Smooth muscle cell (in vitro differentiated cells): ENCODE results near the gene CCDC15. TPM values are rescaled to one million over a fixed set of nuclear protein-coding genes. Genes with fewer than 3 reads are reported as not detected.

Source experiments
- DNase-seq: peaks from one replicate; lab custom pipeline; 2025; ENCODE audit not compliant: unreplicated experiment; lab: John Stamatoyannopoulos, UW
- H2AFZ ChIP-seq: fragments of 200-600 bp; sonication (generic); 2 replicates; pipeline ENCODE4 v1.6.0; 2016; ENCODE audit warnings: antibody characterized with exemption, low read depth, mild to moderate bottlenecking
- H3F3A ChIP-seq: fragments of 200-600 bp; sonication (generic); 2 replicates; pipeline ENCODE4 v1.6.0; 2017; ENCODE audit warnings: antibody characterized with exemption, low read depth
- H3K27ac ChIP-seq: fragments of 200-600 bp; sonication (generic); 2 replicates; pipeline ENCODE4 v1.5.1; 2016; ENCODE audit warnings: low read depth, mild to moderate bottlenecking
- H3K27me3 ChIP-seq: fragments of 200-600 bp; sonication (generic); 2 replicates; pipeline ENCODE4 v1.6.1; 2016; ENCODE audit warnings: low read depth, mild to moderate bottlenecking
- H3K36me3 ChIP-seq: fragments of 200-600 bp; sonication (generic); 2 replicates; pipeline ENCODE4 v1.5.1; 2016; ENCODE audit warnings: low read depth
- H3K4me1 ChIP-seq: fragments of 200-600 bp; sonication (generic); 2 replicates; pipeline ENCODE4 v1.5.1; 2016; ENCODE audit warnings: low read depth
- H3K4me2 ChIP-seq: fragments of 200-600 bp; sonication (generic); 2 replicates; pipeline ENCODE4 v1.6.0; 2016; ENCODE audit warnings: mild to moderate bottlenecking
- H3K4me3 ChIP-seq: fragments of 200-600 bp; sonication (generic); 2 replicates; pipeline ENCODE4 v1.5.1; 2016; ENCODE audit warnings: mild to moderate bottlenecking
- H3K79me2 ChIP-seq: fragments of 200-600 bp; sonication (generic); 2 replicates; pipeline ENCODE4 v1.6.0; 2016; ENCODE audit warnings: low read depth, mild to moderate bottlenecking
- H3K9ac ChIP-seq: fragments of 200-600 bp; sonication (generic); 2 replicates; pipeline ENCODE4 v1.6.0; 2016; ENCODE audit warnings: low read depth
- H3K9me3 ChIP-seq: fragments of 200-600 bp; sonication (generic); replicated peaks from 2 replicates; pipeline ENCODE4 v1.5.1; 2016; ENCODE audit warnings: low read depth
- H4K20me1 ChIP-seq: fragments of 200-600 bp; sonication (generic); 2 replicates; pipeline ENCODE4 v1.6.0; 2016; ENCODE audit warnings: low read depth
- WGBS: methylation state at CpG from one replicate; pipeline ENCODE4 v1.1.7; 2016; ENCODE audit warnings: low lambda C conversion rate; 5-methylcytosine and 5-hydroxymethylcytosine counted together
- polyA plus RNA-seq: library from polyadenylated mRNA; unstranded; fragments of >200 nt; fragmentation: Nextera tagmentation; extraction: Ambion mirVana; gene quantifications from 2 replicates; pipeline ENCODE4 v1.2.1, GENCODE V29; 2016
- total RNA-seq: library from RNA; depleted of rRNA; stranded (reverse); fragments of >200 nt; gene quantifications from 2 replicates; pipeline ENCODE4 v1.2.3, GENCODE V29; 2014
- TF ChIP-seq, protein P1 (sequence below): fragments of 200-600 bp; sonication (generic); IDR thresholded peaks from 2 replicates; pipeline ENCODE4 v1.5.1; 2017; ENCODE audit warnings: borderline replicate concordance, mild to moderate bottlenecking, antibody characterized with exemption; ENCODE audit not compliant: insufficient read depth, poor library complexity, severe bottlenecking

CCDC15 gene
- total and polyA plus RNA-seq, 2 experiments from 2014 or later, result 1.9 to 4.0 TPM

DNA sequence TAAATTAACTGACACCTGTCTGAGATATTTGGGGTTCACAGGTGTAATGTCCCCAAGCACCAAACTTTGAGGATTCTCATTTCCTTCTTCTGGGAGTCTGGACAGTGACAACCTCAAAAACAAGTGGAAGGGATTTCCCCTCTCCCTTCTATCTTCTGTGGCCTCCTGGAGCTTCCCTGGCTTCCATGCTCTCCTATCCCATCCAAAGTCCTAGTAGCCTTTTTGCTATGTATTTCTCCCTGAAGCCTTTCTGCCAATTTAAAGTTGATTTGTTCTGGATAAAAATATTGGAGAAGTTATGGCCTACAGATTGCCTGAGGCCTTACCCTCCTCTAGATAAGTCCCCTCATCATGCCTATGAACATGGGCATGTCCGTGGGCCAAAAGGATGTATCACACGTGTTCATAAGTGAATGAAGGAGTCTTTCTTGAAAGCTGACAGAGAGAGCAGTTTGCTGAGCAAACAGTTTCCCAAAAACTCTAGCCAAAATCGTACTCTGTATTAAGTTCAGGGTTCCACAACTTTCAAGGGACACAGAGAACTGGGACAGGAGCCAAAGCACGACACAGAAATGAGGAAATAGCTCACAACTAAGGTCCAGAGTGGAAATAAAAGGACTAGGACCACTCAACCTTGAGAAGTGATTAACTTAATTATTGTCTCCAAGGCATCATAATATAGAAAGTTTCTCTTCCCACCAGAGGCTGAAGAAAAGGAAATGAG, 24.9 kb upstream of the CCDC15 start:
- peaks cover 2% of the 10 kb centered on the region for H3K4me1 ChIP-seq
- no peak for DNase-seq
- H3F3A ChIP-seq, result no peaks in the 10 kb centered on the region
- H3K36me3 ChIP-seq, result no peaks in the 10 kb centered on the region
- H3K4me2 ChIP-seq, result no peak overlapping the region
- TF ChIP-seq, protein P1, sequence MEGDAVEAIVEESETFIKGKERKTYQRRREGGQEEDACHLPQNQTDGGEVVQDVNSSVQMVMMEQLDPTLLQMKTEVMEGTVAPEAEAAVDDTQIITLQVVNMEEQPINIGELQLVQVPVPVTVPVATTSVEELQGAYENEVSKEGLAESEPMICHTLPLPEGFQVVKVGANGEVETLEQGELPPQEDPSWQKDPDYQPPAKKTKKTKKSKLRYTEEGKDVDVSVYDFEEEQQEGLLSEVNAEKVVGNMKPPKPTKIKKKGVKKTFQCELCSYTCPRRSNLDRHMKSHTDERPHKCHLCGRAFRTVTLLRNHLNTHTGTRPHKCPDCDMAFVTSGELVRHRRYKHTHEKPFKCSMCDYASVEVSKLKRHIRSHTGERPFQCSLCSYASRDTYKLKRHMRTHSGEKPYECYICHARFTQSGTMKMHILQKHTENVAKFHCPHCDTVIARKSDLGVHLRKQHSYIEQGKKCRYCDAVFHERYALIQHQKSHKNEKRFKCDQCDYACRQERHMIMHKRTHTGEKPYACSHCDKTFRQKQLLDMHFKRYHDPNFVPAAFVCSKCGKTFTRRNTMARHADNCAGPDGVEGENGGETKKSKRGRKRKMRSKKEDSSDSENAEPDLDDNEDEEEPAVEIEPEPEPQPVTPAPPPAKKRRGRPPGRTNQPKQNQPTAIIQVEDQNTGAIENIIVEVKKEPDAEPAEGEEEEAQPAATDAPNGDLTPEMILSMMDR, result no peak
- H3K9ac ChIP-seq, result no peak overlapping the region
- H3K9me3 ChIP-seq, result no peaks in the 10 kb centered on the region
- 81% methylated on average over 4 of the region's 4 CpGs for WGBS
- H3K27me3 ChIP-seq, result peaks cover 3% of the 10 kb centered on the region
- H3K79me2 ChIP-seq, result no peaks in the 10 kb centered on the region
- no peak overlapping the region for H3K27ac ChIP-seq
- H3K4me3 ChIP-seq, result no peak overlapping the region
- no peaks in the 10 kb centered on the region for H4K20me1 ChIP-seq
- no peak overlapping the region for H2AFZ ChIP-seq

DNA sequence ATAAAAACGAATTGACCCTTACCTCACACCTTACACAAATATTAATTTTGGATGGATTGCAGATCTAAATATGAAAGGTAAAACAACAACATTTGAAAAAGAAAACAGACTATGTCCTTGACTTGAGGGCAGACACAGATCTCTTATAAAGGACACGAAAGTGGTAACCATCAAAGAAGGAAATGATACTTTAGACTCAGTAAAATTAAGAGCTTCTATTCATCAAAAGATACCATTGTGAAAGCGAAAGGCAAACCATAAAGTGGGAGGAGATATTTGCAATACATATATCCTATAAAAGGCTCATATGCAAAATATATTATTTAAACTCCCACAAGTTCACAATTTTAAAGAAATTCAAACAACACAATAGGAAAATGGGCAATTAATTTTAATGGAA, 23.2 kb upstream of the CCDC15 start:
- no peaks in the 10 kb centered on the region for H3K36me3 ChIP-seq
- no peaks in the 10 kb centered on the region for H3K79me2 ChIP-seq
- H3K9me3 ChIP-seq, result no peaks in the 10 kb centered on the region
- no peaks in the 10 kb centered on the region for H3F3A ChIP-seq
- H3K4me3 ChIP-seq, result no peak overlapping the region
- TF ChIP-seq, protein P1, result no peak
- peaks cover 5% of the 10 kb centered on the region for H3K27me3 ChIP-seq
- H4K20me1 ChIP-seq, result no peaks in the 10 kb centered on the region
- no peak overlapping the region for H3K9ac ChIP-seq
- no peak overlapping the region for H3K4me2 ChIP-seq
- 73% methylated on average over 3 of the region's 3 CpGs for WGBS
- H3K4me1 ChIP-seq, result peaks cover 17% of the 10 kb centered on the region
- no peak overlapping the region for H3K27ac ChIP-seq
- H2AFZ ChIP-seq, result no peak overlapping the region
- no peak for DNase-seq

DNA sequence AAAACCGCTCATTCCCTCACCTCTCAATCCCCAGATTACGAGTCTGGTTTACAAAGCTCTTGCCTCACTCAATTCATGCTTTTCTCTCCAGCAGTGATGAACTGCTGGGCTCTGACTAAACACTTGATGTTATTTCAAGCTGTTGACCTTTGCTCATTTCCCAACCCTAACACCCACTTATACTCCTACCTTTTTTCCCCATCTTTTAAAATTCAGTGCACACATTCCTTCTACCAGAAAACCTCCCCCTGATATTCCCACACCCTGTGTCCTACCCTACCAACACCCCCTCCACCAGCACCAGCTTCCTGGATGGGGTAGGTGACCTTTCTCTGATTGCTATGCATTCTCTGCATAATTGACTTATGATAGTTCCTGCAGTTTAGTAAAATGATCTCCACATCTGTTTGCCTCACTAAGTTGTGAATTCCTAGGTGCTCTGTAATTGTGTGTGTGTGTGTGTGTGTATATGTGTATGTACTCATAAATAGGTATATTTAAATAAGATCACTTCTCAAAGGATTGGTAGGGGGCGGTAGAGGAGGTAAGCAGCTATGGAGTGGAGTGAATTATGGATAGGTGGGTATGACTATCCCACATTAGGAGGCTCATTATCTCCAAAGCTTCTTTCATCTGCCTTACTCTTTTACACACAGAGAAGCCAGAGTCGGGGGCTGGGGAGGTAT, 19.0 kb upstream of the CCDC15 start:
- 63% methylated on average over 4 of the region's 4 CpGs for WGBS
- Histone ChIP-seq H4K20me1 (no peaks in the 10 kb centered on the region), H3K9me3 (no peaks in the 10 kb centered on the region), H3K4me3 (no peak overlapping the region), H3K27me3 (peaks cover 13% of the 10 kb centered on the region), H2AFZ (no peak overlapping the region), H3K4me1 (peaks cover 18% of the 10 kb centered on the region), H3K4me2 (peak overlapping the region; percentile 33), H3F3A (no peaks in the 10 kb centered on the region), H3K36me3 (no peaks in the 10 kb centered on the region), H3K27ac (no peak overlapping the region), H3K9ac (no peak overlapping the region), H3K79me2 (no peaks in the 10 kb centered on the region)
- TF ChIP-seq, protein P1, result no peak
- DNase-seq, result no peak
